ENCODE measurements around the gene ADAMTS2.

Gene ADAMTS2

GRCh38 chr5:179367491-179367890 is 22.2 kb upstream of the ADAMTS2 start:
- DNase-seq (ENCODE audit: low spot score): no peak
- in situ Hi-C loops (cut with MboI; ENCODE audit: low pct_unique_long_range_greater_than_20kb, low sequenced_read_pairs, unreplicated experiment): no loop called here
- TF ChIP-seq CTCF (IDR thresholded peaks at IDR 0.05; ENCODE audit: extremely low read depth, insufficient read depth, missing control alignments): no peak

GRCh38 chr5:179362355-179362754 is 17.1 kb upstream of the ADAMTS2 start:
- TF ChIP-seq CTCF (IDR thresholded peaks at IDR 0.05; ENCODE audit: extremely low read depth, insufficient read depth, missing control alignments): no peak
- in situ Hi-C loops (cut with MboI; ENCODE audit: low pct_unique_long_range_greater_than_20kb, low sequenced_read_pairs, unreplicated experiment): no loop called here
- no peak for DNase-seq (ENCODE audit: low spot score)

GRCh38 chr5:179361037-179361603 is 15.9 kb upstream of the ADAMTS2 start:
- in situ Hi-C loops (cut with MboI; ENCODE audit: low pct_unique_long_range_greater_than_20kb, low sequenced_read_pairs, unreplicated experiment): no loop called here
- DNase-seq (ENCODE audit: low spot score): no peak
- no peak for TF ChIP-seq CTCF (IDR thresholded peaks at IDR 0.05; ENCODE audit: extremely low read depth, insufficient read depth, missing control alignments)

GRCh38 chr5:179357031-179357430 is 11.8 kb upstream of the ADAMTS2 start:
- no peak for TF ChIP-seq CTCF (IDR thresholded peaks at IDR 0.05; ENCODE audit: extremely low read depth, insufficient read depth, missing control alignments)
- DNase-seq (ENCODE audit: low spot score): no peak
- in situ Hi-C loops (cut with MboI; ENCODE audit: low pct_unique_long_range_greater_than_20kb, low sequenced_read_pairs, unreplicated experiment): no loop called here

GRCh38 chr5:179355976-179356974 is 11.0 kb upstream of the ADAMTS2 start:
- TF ChIP-seq CTCF (IDR thresholded peaks at IDR 0.05; ENCODE audit: extremely low read depth, insufficient read depth, missing control alignments): no peak
- DNase-seq (ENCODE audit: low spot score): no peak

GRCh38 chr5:179354305-179354882 is 9.1 kb upstream of the ADAMTS2 start:
- in situ Hi-C loops (cut with MboI; ENCODE audit: low pct_unique_long_range_greater_than_20kb, low sequenced_read_pairs, unreplicated experiment): no loop called here
- no peak for TF ChIP-seq CTCF (IDR thresholded peaks at IDR 0.05; ENCODE audit: extremely low read depth, insufficient read depth, missing control alignments)
- DNase-seq (ENCODE audit: low spot score): no peak

More at GRCh38 chr5:179355976-179356974, 11.0 kb upstream of the ADAMTS2 start:
- in situ Hi-C loops (cut with MboI; ENCODE audit: low pct_unique_long_range_greater_than_20kb, low sequenced_read_pairs, unreplicated experiment): no loop called here

Measured in GM13977 (cell line).